Measurements from ENCODE around the gene ACACA.
"Not testable (repeated sequence)": the region's sequence is repeated elsewhere in the genome, so short reads cannot be mapped to it uniquely, and the experiment has no call there.

The ACACA gene

GRCh38 chr17:37098152-37098551 lies 308.5 kb downstream of the ACACA start:
- no peak for DNase-seq (ENCODE audit: low read depth)

GRCh38 chr17:37097154-37097553 lies 309.5 kb downstream of the ACACA start:
- no peak for DNase-seq (ENCODE audit: low read depth)

DNA sequence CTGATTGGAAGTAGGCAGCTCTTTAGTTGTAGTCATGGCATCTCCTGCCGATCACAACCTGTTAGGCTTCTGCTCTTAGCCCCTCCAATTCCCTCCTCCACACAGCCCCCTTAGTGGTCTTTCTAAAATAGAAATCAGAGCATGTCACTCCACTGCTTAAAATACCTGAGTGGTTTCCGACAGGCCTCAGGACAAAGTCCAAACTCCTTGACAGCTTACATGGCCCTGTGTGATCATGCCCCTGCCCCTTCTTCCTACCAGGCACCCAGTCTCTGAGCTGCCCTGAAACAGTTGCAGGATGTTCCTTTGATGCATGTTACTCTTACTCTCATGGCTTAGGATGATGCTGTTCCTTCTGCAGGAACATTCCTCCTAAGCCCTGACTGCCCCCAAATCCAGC lies 310.6 kb downstream of the ACACA start:
- no peak for DNase-seq (ENCODE audit: low read depth)

GRCh38 chr17:37094391-37094790 lies 312.2 kb downstream of the ACACA start:
- no peak for DNase-seq (ENCODE audit: low read depth)

GRCh38 chr17:37092701-37093100 lies 313.9 kb downstream of the ACACA start:
- no peak for DNase-seq (ENCODE audit: low read depth)

DNA sequence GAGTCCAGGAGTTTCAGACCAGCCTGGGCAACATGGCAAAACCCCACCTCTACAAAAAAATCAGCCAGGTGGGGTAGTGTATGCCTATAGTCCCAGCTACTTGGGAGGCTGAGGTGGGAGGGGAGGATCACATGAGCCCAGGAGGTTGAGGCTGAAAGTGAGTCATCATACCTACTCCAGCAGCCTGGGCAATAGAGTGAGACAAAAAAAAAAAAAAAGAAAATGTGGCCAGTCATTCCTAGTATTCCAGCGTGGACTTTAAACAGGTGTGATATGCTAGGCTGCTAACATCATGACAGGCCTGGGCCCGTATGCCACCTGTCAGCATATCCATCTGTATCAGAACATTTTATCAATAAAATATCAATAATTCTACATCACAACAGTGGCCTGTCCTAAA lies 314.6 kb downstream of the ACACA start:
- DNase-seq (ENCODE audit: low read depth), result no peak

- DNase-seq (ENCODE audit: low read depth), result no peak
Observed at GRCh38 chr17:37090941-37091340, 315.7 kb downstream of the ACACA start.

DNA sequence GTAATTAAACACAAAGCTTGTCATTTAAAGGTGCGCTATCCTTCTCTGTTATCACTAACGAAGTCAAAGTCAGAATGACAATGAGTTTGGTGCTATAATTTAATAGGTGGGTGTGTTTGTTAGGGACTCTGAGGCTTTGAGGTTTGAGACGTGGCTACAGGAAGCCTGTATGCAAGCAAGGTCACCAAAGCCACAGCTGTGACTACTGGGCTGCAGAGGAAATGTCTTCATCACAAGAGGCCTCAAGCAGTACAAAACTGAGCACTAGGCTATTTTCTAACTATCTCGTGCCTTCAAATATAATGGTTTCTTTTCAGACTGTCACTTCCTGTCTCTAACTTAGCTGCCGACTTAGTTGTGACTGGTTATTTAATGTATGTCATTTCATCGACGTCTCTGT lies 316.7 kb downstream of the ACACA start:
- no peak for DNase-seq (ENCODE audit: low read depth)

GRCh38 chr17:37088913-37089312 lies 317.7 kb downstream of the ACACA start:
- DNase-seq (ENCODE audit: low read depth), result no peak

DNA sequence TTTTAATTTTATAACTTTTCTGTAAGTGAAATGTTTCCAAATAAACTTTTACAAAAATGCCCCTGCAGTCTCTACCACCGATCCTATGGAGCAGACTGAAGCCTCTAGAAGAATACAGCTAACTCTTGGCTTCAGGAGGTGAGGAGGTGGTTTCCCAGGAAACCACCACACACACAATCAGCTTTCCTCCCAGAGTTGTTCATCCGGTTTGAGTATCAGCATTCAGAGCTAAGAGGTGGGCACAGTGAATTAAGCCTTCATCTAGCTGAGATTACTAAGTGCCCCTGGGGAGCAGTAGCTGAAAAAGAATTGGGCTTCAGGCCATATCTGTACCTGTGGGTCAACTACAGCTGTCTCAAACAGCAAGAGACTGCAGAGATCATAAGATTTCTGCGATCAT lies 318.2 kb downstream of the ACACA start:
- no peak for DNase-seq (ENCODE audit: low read depth)

DNA sequence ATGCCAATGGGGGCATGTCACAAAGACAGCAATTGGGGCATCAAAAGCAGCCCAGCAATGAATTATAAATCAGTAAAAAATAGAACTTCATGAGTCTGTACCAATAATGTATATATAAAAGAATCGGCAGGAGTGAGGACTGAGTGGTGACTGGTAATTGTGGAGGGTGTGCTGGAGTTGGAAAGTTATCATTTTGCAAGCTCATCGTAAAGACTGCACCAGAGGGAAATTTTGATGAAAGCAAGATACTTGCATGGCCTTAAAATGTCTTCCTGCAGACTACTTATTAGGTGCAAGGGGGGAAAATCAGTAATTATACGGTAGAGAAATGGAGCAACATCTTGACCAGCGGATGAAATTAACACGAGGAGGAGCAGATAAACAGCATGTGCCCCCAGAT lies 319.0 kb downstream of the ACACA start:
- no peak for DNase-seq (ENCODE audit: low read depth)

- no peak for DNase-seq (ENCODE audit: low read depth)
Observed at GRCh38 chr17:37086948-37087347, 319.7 kb downstream of the ACACA start.

DNA sequence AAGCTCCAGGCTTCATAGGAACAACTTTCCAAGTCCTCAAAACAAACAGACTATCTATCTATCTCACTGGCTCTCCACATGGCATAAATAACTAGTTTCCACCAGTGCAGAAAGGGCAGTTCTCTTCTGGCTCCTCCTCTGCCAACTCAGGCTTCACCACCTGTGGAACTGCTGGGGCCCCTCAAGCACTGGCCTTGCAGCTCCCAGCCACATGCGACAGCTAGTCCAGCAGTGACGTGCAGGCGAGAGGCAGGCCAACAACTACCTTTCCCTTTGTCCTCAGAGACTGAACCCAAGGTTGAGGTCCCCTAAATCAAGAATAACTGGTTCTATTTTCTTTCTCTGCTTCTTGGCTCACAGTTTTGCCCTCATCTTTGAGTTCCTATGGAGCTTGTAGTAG lies 320.3 kb downstream of the ACACA start:
- DNase-seq (ENCODE audit: low read depth), result no peak

GRCh38 chr17:37084372-37084771 lies 322.3 kb downstream of the ACACA start:
- DNase-seq (ENCODE audit: low read depth), result no peak

GRCh38 chr17:37083456-37083855 lies 323.2 kb downstream of the ACACA start:
- no peak for DNase-seq (ENCODE audit: low read depth)

- no peak for DNase-seq (ENCODE audit: low read depth)
Observed at GRCh38 chr17:37082985-37083384, 323.7 kb downstream of the ACACA start.

DNA sequence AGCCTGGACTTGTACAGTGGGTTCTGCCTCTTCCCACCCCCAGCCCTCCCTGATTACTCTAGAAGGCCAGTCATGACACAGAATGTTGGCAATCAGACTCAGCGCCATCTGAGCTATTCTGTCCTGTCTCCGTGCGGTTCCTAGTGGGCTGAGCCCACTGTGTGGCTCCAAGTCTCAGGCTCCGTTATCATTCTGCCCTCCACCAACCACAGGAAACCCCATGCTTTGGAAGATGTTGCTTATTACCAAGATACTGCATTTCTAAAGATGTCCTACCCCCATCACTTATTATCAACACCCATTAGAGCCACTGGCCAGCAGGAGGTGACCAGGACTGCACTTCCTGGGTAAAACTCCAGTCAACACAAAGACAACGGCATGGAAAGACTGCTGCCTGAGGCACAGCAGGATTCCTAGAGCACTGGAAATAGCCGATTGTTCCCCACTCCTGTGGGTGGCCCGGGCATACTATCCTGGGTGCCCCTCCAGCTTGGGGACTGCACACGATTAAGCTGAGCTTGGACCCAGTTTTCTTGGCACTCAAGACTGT lies 324.2 kb downstream of the ACACA start:
- DNase-seq (ENCODE audit: low read depth), result no peak

- DNase-seq (ENCODE audit: low read depth), result no peak
Observed at GRCh38 chr17:37081287-37081686, 325.3 kb downstream of the ACACA start.

- peak; percentile 21 for DNase-seq (ENCODE audit: low read depth)
Observed at GRCh38 chr17:37079735-37080134, 326.9 kb downstream of the ACACA start.

- no peak for DNase-seq (ENCODE audit: low read depth)
Observed at GRCh38 chr17:37079065-37079708, 327.4 kb downstream of the ACACA start.

DNA sequence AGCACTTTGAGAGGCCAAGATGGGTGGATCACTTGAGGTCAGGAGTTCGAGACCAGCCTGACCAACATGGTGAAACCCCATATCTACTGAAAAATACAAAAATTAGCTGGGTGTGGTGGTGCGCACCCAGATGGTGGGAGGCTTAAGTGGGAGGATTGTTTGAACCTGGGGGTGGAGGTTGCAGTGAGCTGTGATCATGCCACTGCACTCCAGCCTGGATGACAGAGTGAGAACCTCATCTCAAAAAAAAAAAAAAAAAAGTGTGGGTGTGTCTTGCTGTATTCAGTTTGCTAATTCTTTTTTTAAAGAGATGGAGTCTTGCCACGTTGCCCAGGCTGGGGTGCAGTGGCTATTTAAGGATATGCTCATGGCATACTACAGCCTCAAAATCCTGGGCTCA lies 333.2 kb downstream of the ACACA start:
- DNase-seq (ENCODE audit: low read depth), result not testable (repeated sequence)

- no peak for DNase-seq (ENCODE audit: low read depth)
Observed at GRCh38 chr17:37069087-37069486, 337.5 kb downstream of the ACACA start.

DNA sequence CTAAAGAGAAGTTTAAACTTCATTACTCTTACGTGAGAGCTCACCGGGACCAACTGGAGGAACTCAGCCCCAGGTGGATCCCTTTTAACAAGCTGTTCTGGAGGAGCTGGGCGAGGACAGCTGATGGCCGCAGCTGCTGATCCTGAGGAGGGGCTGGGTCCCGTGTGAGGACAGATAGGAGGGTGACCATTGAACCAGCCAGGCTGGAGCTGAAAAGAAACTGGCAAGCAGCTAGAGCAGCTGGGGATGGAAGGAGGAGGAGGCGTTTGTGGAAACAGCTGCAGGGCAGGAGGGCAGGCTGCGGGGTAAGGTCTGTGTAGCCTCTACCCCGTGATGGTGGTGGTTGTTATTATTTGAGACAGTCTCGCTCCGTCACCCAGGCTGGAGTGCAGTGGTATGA lies 338.4 kb downstream of the ACACA start:
- DNase-seq (ENCODE audit: low read depth), result no peak

- peak; percentile 59 for DNase-seq (ENCODE audit: low read depth)
Observed at GRCh38 chr17:37067555-37068111, 339.0 kb downstream of the ACACA start.

All from GM04503 (cell line).